Stimulated activated CD4-positive, alpha-beta T cell treated with anti-CD3 and anti-CD28 coated beads, Interleukin-15, amount 100 ng/mL, for 48 hours (primary cell): Measurements from ENCODE around the gene RNF112.
"Not testable (repeated sequence)": the region's sequence is repeated elsewhere in the genome, so short reads cannot be mapped to it uniquely, and the experiment has no call there.

ENCODE experiments used
- DNase-seq, 2 donors: peaks; one replicate each; pipeline ENCODE4 v3.0.0-alpha.2; 2020; ENCODE audit warnings: low read depth in 2 of 2

The RNF112 gene

DNA sequence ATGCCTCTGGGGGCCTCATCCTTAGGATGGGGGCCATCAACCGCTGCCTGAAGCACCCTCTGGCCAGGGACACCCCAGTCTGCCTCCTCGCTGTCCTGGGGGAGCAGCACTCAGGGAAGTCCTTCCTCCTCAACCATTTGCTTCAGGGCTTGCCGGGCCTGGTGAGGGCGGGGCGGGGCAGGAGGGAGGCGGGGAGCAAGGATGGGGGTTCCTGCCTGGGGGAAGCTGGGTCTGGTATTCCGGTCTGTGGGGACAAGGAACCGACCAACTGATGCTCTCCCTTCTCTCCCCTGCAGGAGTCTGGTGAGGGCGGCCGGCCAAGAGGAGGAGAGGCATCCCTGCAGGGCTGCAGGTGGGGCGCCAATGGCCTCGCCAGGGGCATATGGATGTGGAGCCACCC lies 2.0 kb downstream of the RNF112 start:
- DNase-seq, result no peak

- no peak for DNase-seq
These were observed 2.7 kb downstream of the RNF112 start for GRCh38 chr17:19413761-19414160.

DNA sequence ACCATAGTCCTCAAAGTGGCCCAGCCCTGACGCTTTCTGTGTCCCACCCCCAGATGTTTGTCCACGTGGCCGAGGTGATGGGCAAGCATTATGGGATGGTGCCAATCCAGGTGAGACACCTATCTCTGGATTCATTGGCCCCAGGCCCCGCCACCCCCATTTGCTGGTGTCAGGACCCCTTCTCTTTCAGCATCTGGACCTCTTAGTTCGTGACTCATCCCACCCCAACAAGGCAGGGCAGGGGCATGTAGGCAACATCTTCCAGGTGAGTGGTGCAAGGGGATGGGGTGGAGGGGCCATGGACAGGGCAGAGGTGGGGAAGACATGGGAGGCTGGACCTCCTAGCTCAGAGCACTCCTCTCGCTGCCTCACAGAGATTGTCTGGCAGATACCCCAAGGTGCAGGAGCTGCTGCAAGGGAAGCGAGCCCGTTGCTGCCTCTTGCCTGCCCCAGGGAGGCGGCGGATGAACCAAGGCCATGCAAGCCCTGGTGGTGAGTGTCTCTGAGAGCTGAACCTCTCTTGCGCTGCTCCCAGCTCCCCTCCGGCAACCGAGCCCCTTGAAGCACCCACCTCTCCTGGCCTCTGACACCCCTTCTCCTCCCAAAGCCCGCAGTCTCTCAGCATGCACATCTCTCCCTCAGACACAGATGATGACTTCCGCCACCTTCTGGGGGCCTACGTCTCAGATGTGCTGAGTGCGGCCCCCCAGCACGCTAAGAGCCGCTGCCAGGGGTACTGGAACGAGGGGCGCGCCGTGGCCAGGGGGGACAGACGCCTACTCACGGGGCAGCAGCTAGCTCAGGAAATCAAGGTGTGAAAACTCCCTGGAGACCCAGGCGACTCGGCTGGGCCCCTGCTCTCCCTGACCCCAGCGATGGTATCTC lies 3.6 kb downstream of the RNF112 start:
- no peak for DNase-seq

DNA sequence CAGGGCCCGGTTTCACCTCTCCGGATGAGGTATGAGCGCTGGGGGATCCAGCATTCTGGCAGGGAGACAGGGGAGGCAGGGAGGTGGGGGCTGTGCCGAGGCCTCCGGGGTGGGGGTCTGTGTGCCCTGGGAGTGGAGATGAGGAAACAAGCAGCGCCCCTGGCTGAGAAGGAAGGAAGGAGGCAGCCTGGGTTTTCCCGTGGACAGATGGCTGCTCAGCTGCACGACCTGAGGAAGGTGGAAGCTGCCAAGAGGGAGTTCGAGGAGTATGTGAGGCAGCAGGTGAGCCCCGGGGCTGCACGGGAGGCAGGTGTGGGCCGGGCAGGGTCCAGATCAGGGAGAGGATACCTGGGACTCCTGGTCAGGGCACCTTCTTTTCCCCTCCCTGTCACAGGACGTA lies 4.3 kb downstream of the RNF112 start:
- no peak for DNase-seq

DNA sequence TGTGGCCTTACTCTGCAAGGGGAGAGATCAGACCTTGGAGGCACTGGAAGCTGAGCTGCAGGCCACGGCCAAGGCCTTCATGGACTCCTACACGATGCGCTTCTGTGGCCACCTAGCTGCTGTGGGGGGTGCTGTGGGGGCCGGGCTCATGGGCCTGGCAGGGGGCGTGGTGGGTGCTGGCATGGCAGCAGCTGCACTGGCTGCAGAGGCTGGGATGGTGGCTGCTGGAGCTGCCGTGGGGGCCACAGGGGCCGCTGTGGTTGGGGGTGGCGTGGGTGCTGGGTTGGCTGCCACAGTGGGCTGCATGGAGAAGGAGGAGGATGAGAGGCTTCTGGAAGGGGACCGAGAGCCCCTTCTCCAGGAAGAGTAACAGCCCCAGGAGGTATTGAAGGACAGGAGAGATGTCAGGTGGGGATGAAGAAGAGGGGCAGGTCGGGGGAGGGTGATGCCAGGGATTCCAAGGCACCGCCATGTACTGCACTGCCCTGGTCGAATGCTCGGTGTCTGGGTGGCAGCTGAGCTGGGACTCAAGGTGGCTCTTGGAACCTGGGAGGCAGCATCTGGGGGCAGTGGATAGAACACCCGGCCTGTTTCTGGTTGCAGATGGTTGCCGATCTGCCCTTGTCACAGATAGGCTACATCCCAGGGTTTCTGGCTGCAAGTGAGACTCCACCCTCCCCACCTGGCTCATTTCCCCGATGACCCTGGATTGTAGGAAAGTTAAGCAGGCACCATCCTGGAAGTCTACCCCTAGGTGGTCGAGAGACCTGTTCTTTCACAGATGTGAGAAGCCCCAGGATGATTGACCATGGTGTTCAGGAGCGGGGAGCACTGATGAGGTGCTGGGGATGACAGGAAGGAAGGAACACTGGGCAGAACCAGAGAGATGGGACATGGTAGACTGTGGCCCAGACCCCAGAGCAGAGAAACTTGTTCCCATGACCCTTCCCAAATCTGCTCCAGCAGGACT lies 5.1 kb downstream of the RNF112 start:
- no peak for DNase-seq

DNA sequence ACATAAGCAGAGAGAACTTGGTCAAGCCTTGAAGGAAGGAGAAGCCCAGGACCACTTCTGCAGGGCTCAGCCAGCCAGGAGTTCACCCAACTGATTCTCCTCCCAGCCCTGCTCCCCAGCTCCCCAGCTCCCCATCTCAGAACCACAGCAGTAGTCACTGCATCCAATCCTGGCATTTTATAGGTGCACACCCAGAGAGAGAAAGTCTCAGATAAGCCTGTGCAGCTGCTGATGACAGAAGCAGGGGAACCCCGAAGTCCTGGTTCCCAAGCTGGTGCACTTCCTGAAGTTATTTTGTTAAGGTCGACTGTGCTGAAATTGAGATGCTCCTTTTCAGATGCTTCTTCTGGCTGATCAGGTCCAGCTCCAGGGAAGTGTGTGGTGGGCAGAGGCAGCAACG lies 6.6 kb downstream of the RNF112 start:
- DNase-seq, result no peak

DNA sequence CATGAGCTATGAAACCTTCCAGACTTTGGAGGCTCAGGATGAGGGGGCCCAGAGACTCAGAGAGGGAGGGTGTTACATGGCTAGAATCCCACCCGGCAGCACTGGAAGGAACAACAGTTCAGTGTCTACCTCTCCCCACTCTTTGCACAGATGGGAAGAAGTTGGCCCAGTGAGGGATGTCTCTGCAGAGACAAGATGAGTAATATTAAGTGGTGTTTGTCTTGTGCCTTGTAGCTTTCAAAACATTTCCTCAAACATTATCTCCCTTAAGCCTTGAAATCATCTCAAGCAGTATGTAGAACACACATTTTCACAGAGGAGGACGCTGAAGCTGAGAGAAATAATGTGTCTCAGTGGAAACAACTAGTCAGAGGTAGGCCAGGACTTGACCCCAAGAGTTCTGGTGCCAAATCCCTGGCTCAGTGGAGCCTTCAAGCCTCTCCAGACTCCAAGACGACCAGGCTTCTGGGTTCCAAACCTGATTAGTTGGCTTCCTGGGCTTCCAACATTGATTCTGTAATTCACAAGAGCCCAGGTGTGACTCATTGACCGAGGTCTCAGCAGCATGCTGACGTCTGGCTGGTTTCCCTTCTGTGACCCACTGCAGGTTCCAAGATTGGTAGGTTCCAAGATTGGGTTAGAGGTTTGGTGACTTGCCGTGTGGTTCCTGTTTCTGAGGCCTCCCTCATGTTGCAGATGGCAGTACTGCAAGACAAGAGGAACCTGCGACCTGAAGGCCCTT lies 7.4 kb downstream of the RNF112 start:
- no peak for DNase-seq

- DNase-seq, result no peak
These were observed 10.2 kb downstream of the RNF112 start for GRCh38 chr17:19421219-19421618.

- no peak for DNase-seq
These were observed 10.9 kb downstream of the RNF112 start for GRCh38 chr17:19421926-19422325.

DNA sequence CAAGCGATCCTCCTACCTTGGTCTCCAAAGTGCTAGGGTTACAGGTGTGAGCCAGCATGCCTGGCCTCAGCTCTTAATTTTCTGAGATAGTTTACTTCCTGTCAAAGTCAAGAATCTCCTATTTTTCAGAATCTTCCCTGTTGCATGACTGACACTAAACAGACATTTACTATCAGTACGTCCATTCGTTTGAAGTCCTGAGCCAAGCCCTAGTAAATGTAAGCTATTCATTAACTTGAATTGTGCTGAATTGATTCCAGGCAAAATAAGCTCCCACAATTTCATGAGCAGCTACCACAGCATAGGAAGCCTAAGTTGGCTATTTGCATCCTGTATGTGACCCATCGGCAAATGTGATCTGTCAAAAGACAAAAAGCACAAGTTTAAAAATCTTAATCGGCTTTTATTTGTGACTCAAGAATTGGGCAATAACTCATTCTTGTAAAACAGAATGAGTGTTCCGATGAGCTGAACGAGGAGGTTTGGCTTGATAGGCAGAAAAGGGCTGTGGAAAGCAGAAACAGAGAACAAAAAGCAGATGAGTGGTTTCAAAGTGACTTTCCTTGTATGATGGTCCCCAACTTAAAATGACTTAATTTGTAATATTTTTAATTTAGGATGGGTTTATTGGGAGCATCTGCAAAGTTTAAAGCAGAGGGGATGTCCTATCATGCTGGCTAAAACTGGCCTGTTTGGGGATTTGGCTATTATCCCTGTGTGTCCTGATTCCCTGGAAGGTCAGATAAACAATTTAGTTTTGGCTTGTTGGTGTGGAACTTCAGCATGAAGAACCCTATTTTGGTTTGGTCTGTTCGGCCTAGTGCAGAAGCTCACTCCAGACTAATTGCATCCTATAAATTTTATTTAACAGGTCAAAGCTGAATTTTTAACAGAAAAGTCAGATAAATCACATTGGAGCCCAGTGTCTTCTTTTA lies 14.2 kb downstream of the RNF112 start:
- no peak for DNase-seq

DNA sequence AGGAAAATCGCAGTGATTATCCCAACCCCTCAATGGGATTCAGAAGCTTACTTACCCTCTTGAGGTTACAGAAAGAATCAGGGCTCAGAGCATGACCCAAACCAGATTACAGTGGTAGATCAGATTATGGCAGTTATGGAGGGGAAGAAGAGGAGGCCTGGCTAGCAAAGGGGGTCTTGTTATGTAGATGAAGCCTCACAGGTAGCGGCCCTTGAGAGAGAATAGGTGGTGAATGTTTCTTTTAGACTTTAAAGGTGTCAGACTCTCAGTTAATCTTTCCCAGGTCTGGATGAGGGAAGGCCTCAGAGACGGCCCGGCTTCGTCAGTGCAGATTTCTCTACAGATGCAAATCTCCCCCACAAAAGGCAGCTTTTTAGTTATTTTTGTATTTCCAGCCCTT lies 15.6 kb downstream of the RNF112 start:
- DNase-seq, result no peak

- DNase-seq, result no peak
These were observed 20.7 kb downstream of the RNF112 start for GRCh38 chr17:19431691-19432090.

DNA sequence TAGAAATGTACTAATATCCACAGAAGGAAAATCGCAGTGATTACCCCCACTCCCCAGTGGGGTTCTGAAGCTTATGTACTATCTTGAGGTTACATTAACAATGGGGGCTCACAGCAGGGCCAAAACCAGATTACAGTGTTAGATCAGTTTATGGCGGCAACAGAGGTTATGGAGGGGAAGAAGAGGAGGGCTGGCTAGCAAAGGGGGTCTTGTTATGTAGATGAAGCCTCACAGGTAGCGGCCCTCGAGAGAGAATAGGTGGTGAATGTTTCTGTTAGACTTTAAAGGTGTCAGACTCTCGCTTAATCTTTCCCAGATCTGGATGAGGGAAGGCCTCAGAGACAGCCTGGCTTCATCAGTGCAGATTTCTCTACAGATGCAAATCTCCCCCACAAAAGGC lies 22.2 kb downstream of the RNF112 start:
- DNase-seq, result no peak

GRCh38 chr17:19433727-19434340 lies 22.8 kb downstream of the RNF112 start:
- no peak for DNase-seq

- no peak for DNase-seq
These were observed 29.4 kb downstream of the RNF112 start for GRCh38 chr17:19440421-19440820.

- DNase-seq, result not testable (repeated sequence)
These were observed 30.3 kb downstream of the RNF112 start for GRCh38 chr17:19441288-19441687.

DNA sequence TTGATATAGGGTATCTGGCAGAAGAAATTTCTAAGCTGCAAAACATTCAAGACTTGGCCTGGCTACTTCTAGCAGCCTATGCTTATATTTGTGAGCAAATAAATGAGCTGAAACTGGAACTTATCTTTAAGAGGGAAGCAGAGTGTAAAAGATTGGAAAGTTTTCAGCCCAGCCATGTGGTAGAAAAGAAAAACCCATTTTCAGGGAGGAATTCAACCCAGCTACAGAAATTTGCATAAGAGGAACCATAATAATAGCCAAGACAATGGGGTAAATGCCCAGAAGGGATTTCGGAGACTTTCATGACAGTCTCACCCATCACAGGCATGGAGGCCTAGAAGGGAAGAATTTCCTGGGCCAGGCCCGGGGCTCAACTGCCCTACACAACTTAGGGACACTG lies 31.7 kb downstream of the RNF112 start:
- no peak for DNase-seq

GRCh38 chr17:19443148-19443547 lies 32.1 kb downstream of the RNF112 start:
- DNase-seq, result no peak

DNA sequence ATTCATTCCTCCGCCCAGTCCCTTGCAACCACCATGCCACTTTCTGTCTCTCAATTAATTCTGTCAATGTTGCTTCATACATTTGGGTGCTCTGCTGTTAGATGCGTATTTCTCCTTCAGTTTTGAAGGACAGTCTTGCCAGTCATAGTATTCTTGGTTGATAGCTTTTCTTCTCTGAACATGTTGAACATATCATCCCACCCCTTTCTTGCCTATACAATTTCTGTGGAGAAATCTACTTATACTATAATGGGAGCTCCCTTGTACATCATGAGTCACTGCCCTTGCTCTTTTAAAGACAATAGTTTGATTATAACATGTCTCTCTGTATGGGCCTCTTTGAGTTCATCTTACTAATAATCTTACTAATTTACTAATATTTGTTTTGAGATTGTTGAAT lies 34.1 kb downstream of the RNF112 start:
- no peak for DNase-seq

DNA sequence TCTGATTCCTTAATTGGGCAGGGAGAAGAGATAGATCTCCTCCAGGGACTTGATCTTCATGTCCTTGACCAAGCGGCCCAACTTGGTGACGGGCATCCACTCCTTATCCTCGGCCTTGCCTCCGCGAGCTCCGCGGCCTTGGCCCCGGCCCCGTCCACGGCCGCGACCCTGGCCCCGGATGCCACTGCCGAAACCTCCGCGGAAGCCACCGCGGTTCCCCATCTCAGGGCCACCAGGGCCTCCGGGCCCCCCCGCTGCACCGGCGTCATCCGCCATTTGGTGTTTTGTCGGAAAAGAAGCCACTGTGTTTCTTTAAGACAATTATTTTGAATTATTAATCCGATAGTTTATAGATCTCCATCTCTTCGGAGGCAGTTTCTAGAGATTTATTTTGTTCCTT lies 35.5 kb downstream of the RNF112 start:
- DNase-seq, result not testable (repeated sequence)
